ENCODE results near the gene KLHL35.

The KLHL35 gene

GRCh38 chr11:75374646-75375045 is 58.4 kb downstream of the KLHL35 start:
- DNase-seq (ENCODE audit: low read depth, low spot score), result no peak
- Histone ChIP-seq H3K36me3 (ENCODE audit: insufficient read depth, insufficient read length, low read length) (no peaks in the 10 kb centered on the region), H3K4me3 (ENCODE audit: insufficient read length, low read depth) (no peak overlapping the region), H3K9me3 (ENCODE audit: insufficient read depth, low read length) (no peaks in the 10 kb centered on the region), H3K4me1 (ENCODE audit: insufficient read depth, insufficient read length) (no peaks in the 10 kb centered on the region), H3K27me3 (ENCODE audit: insufficient read depth, insufficient read length) (no peaks in the 10 kb centered on the region), H3K9ac (ENCODE audit: insufficient read length, low read depth) (no peak overlapping the region)
- TF ChIP-seq ZNF274 (IDR thresholded peaks at IDR 0.05; ENCODE audit: low read depth, low read length) (no peak), YY1 (IDR thresholded peaks at IDR 0.05; ENCODE audit: insufficient read depth, insufficient read length) (no peak), SUZ12 (IDR thresholded peaks at IDR 0.05; ENCODE audit: extremely low read depth, insufficient read depth, insufficient read length) (no peak)

GRCh38 chr11:75373201-75373600 is 59.8 kb downstream of the KLHL35 start:
- Histone ChIP-seq H3K4me3 (ENCODE audit: insufficient read length, low read depth) (no peak overlapping the region), H3K27me3 (ENCODE audit: insufficient read depth, insufficient read length) (no peaks in the 10 kb centered on the region)

More at GRCh38 chr11:75373201-75373600, 59.8 kb downstream of the KLHL35 start:
- Histone ChIP-seq H3K9ac (ENCODE audit: insufficient read length, low read depth) (no peak overlapping the region), H3K36me3 (ENCODE audit: insufficient read depth, insufficient read length, low read length) (no peaks in the 10 kb centered on the region), H3K9me3 (ENCODE audit: insufficient read depth, low read length) (no peaks in the 10 kb centered on the region), H3K4me1 (ENCODE audit: insufficient read depth, insufficient read length) (no peaks in the 10 kb centered on the region)
- TF ChIP-seq SUZ12 (IDR thresholded peaks at IDR 0.05; ENCODE audit: extremely low read depth, insufficient read depth, insufficient read length), result no peak
- no peak for TF ChIP-seq ZNF274 (IDR thresholded peaks at IDR 0.05; ENCODE audit: low read depth, low read length)
- DNase-seq (ENCODE audit: low read depth, low spot score), result no peak

Data from NT2/D1 (cell line).